SKM-1 treated with dmso at 0.1 percent for 144 hours (cell line): ENCODE results near the gene CRYGD.

Source experiments
- DNase-seq: peaks from one replicate; lab custom pipeline; 2025; ENCODE audit not compliant: unreplicated experiment; lab: John Stamatoyannopoulos, UW

Gene CRYGD

DNA sequence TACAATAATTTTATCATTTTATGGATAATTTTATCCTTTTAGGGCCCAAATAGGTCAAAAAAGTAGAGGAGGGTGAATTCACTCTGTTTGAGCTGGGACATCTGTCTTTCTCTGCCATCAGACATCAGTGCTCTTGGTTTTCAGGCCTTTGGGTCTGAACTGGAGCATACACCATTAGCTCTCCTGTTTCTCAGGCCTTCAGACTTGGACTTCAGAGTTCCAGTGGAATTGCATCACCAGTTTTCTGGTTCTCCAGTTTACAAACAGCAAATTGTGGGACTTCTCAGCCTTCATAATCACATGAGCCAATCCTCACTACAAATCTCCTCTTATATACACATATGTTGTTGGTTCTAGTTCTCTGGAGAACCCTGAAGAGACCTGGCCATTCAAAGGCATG is 33.9 kb downstream of the CRYGD start:
- DNase-seq: no peak

DNA sequence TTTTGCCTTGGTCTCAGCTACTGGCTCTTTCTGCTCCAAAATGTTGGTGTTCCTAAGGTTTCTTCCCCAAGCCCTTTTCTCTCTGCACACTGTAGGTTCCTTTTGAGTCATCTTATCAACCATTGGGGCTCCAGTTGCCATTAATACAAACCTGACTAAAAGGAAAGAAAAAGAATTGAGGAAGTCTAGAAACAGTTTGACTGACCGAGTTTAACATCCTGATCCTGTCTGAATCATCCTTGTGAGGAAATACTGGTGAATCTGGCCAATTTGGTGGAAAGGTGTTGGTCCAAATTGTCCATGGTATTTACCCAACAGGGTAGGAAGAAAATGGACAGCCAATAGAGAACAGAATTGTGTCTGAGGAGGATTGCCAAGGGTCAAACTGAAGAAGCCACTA is 38.3 kb downstream of the CRYGD start:
- DNase-seq: peak; percentile 17

DNA sequence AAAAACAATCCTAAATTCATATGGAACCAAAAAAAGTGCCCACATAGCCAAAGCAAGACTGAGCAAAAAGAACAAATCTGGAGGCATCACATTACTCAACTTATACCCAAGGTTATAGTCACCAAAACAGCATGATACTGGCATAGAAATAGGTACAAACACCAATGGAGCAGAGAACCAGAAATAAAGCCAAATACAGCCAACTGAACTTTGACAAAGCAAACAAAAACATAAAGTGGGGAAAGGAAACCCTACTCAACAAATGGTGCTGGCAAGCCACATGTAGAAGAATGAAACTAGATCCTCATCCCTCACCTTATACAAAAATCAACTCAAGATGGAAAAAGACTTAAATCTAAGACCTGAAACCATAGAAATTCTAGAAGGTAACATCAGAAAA is 40.5 kb downstream of the CRYGD start:
- DNase-seq: no peak

GRCh38 chr2:208077276-208077675 is 47.0 kb downstream of the CRYGD start:
- DNase-seq: no peak

- DNase-seq: no peak
Observed at GRCh38 chr2:208074610-208075356, 49.5 kb downstream of the CRYGD start.

DNA sequence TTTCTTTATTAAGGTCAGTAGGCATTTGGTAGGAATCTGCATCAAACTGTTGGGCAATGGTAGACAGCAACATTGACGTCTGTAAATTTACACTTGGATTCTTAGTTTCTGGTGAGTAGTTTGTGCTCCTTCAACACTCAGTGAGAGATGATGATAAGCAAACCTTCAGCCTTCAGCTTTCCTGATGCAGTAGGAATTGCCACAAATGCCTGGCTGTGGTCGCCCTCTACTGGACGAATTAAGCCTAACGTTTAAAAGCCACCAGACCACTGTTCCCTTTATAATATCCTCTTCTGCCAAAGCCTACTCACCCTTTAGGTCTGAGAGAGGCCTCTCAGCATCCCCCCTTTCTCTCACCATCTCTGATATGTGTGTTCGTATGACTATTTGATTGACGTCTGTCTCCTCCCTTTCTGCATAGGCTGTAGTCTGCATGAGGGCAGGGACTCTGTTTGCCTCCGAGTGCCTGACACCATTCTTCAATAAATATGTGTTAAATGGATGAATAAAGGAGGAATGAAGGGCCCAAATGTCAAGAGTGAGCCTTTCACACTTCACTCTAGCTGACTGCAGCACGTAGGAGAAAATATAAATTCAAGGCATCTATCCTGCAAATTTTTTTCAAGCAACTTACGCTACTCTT is 52.0 kb downstream of the CRYGD start:
- DNase-seq: peak; percentile 78
